Osteocyte (in vitro differentiated cells): ENCODE results near the gene LAMTOR5. TPM values are rescaled to one million over a fixed set of nuclear protein-coding genes. Genes with fewer than 3 reads are reported as not detected.
"Not testable (repeated sequence)": the region's sequence is repeated elsewhere in the genome, so short reads cannot be mapped to it uniquely, and the experiment has no call there.

ENCODE experiments used
- DNase-seq: peaks from one replicate; pipeline ENCODE4 v3.0.0; 2021; ENCODE audit warnings: mixed read lengths; ENCODE audit not compliant: unreplicated experiment; ENCODE audit errors: extremely low spot score
- H3K27ac Mint-ChIP-seq: one replicate; pipeline ENCODE4 v1.8.0; 2021; ENCODE audit warnings: mild to moderate bottlenecking, mixed read lengths; ENCODE audit not compliant: unreplicated experiment
- H3K27me3 Mint-ChIP-seq: one replicate; pipeline ENCODE4 v1.8.0; 2021; ENCODE audit warnings: mixed read lengths; ENCODE audit not compliant: unreplicated experiment
- H3K36me3 Mint-ChIP-seq: one replicate; pipeline ENCODE4 v1.8.0; 2021; ENCODE audit warnings: mixed read lengths; ENCODE audit not compliant: unreplicated experiment
- H3K4me1 Mint-ChIP-seq: one replicate; pipeline ENCODE4 v1.8.0; 2021; ENCODE audit warnings: mixed read lengths; ENCODE audit not compliant: unreplicated experiment
- H3K4me3 Mint-ChIP-seq: one replicate; pipeline ENCODE4 v1.8.0; 2021; ENCODE audit warnings: mild to moderate bottlenecking, moderate library complexity, mixed read lengths; ENCODE audit not compliant: unreplicated experiment
- H3K9me3 Mint-ChIP-seq: one replicate; pipeline ENCODE4 v1.8.0; 2021; ENCODE audit warnings: mixed read lengths; ENCODE audit not compliant: unreplicated experiment
- CTCF ChIP-seq: fragments of 200-600 bp; sonication (generic); IDR thresholded peaks from 2 replicates; pipeline ENCODE4 v1.5.0; 2021; ENCODE audit warnings: antibody characterized with exemption, mild to moderate bottlenecking, moderate library complexity
- total RNA-seq: library from RNA; stranded (reverse); gene quantifications from 2 replicates; pipeline ENCODE4 v1.2.1, GENCODE V29; 2021

Gene LAMTOR5
- total RNA-seq, 1 donor from 2014 or later: 125 TPM

- DNase-seq: no peak
- no peaks in the 10 kb centered on the region for H3K36me3 Mint-ChIP-seq
- H3K27me3 Mint-ChIP-seq: peaks cover 49% of the 10 kb centered on the region
- no peak overlapping the region for H3K4me3 Mint-ChIP-seq
- no peak overlapping the region for H3K27ac Mint-ChIP-seq
- no peak for TF ChIP-seq CTCF
- H3K9me3 Mint-ChIP-seq: no peaks in the 10 kb centered on the region
- H3K4me1 Mint-ChIP-seq: peaks cover 2% of the 10 kb centered on the region
These were observed 13.6 kb upstream of the LAMTOR5 start for GRCh38 chr1:110420874-110421793.

GRCh38 chr1:110420023-110420662, 12.6 kb upstream of the LAMTOR5 start:
- Mint-ChIP-seq H3K36me3 (no peaks in the 10 kb centered on the region), H3K27ac (no peak overlapping the region), H3K9me3 (no peaks in the 10 kb centered on the region), H3K4me1 (peaks cover 2% of the 10 kb centered on the region), H3K4me3 (no peak overlapping the region), H3K27me3 (peaks cover 43% of the 10 kb centered on the region)
- no peak for DNase-seq
- no peak for TF ChIP-seq CTCF

- H3K27me3 Mint-ChIP-seq: peaks cover 35% of the 10 kb centered on the region
- no peak for TF ChIP-seq CTCF
- H3K4me3 Mint-ChIP-seq: no peak overlapping the region
- H3K36me3 Mint-ChIP-seq: no peaks in the 10 kb centered on the region
- peaks cover 2% of the 10 kb centered on the region for H3K4me1 Mint-ChIP-seq
- no peaks in the 10 kb centered on the region for H3K9me3 Mint-ChIP-seq
- no peak for DNase-seq
- no peak overlapping the region for H3K27ac Mint-ChIP-seq
These were observed 11.2 kb upstream of the LAMTOR5 start for GRCh38 chr1:110418729-110419128.

- H3K27me3 Mint-ChIP-seq, H3K27ac Mint-ChIP-seq, DNase-seq, H3K9me3 Mint-ChIP-seq, H3K4me1 Mint-ChIP-seq, H3K36me3 Mint-ChIP-seq, H3K4me3 Mint-ChIP-seq: not testable (repeated sequence)
These were observed 5.6 kb upstream of the LAMTOR5 start for GRCh38 chr1:110413045-110413444.

DNA sequence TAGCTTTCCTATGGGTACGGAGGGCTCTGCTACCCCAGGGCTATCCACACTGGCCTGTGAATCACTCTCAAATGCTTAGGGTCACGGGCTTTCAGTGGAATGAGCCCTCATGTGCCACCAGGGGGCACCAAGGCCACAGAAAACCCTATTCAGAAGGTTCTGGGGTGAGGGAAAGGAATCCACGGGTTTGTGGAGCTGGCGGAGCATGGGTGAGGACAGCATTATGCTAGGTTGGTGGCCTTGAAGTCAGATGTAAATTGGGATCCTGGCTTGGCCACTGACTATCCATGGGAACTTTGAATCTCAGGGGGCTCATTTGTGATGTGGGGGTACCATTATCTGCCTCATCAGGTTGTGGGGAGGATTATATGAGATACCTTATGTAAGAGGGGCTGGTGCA, 5.1 kb upstream of the LAMTOR5 start:
- no peaks in the 10 kb centered on the region for H3K36me3 Mint-ChIP-seq
- H3K27ac Mint-ChIP-seq: no peak overlapping the region
- no peak overlapping the region for H3K4me3 Mint-ChIP-seq
- DNase-seq: no peak
- TF ChIP-seq CTCF: peak; percentile 61
- no peaks in the 10 kb centered on the region for H3K9me3 Mint-ChIP-seq
- H3K27me3 Mint-ChIP-seq: peaks cover 6% of the 10 kb centered on the region
- H3K4me1 Mint-ChIP-seq: peaks cover 13% of the 10 kb centered on the region
